ENCODE results near the gene INHBE. TPM values are rescaled to one million over a fixed set of nuclear protein-coding genes. Genes with fewer than 3 reads are reported as not detected.
"Not testable (repeated sequence)": the region's sequence is repeated elsewhere in the genome, so short reads cannot be mapped to it uniquely, and the experiment has no call there.

Gene INHBE
- total RNA-seq, 4 donors from 2014 or later: not detected

- no peaks in the 10 kb centered on the region for H3K36me3 ChIP-seq
- WGBS: 88% methylated on average over 8 of the region's 8 CpGs
- H3K27me3 ChIP-seq: no peaks in the 10 kb centered on the region
- intact Hi-C loops (cut with DNase I): no loop called here
- H3K9me3 ChIP-seq: no peaks in the 10 kb centered on the region
- TF ChIP-seq CTCF (IDR thresholded peaks at IDR 0.05): no peak
- no peak for TF ChIP-seq POLR2AphosphoS5 (IDR thresholded peaks at IDR 0.05)
- no peak for TF ChIP-seq POLR2A (IDR thresholded peaks at IDR 0.05; ENCODE audit: low read depth)
- TF ChIP-seq EP300 (IDR thresholded peaks at IDR 0.05): no peak
- peaks cover 3 to 16% (median 14%) of the 10 kb centered on the region in 4 donors for H3K4me1 ChIP-seq
- no peak for DNase-seq (ENCODE audit: extremely low spot score)
- H3K4me3 ChIP-seq: no peak overlapping the region
- H3K27ac ChIP-seq (replicated peaks in 1 of 4): no peak overlapping the region
Measured at GRCh38 chr12:57416039-57416996, 38.8 kb upstream of the INHBE start.

- DNase-seq (ENCODE audit: extremely low spot score): no peak
- Histone ChIP-seq H3K4me3 (no peak overlapping the region), H3K27ac (replicated peaks in 1 of 4) (no peak overlapping the region), H3K36me3 (peaks cover 0 to 10% (median 7%) of the 10 kb centered on the region in 4 donors), H3K4me1 (peaks cover 3 to 16% (median 13%) of the 10 kb centered on the region in 4 donors), H3K9me3 (no peaks in the 10 kb centered on the region), H3K27me3 (no peaks in the 10 kb centered on the region)
- intact Hi-C loops (cut with DNase I): no loop called here
- no peak for TF ChIP-seq POLR2AphosphoS5 (IDR thresholded peaks at IDR 0.05)
- 89% methylated on average over 9 of the region's 9 CpGs for WGBS
Measured at GRCh38 chr12:57418255-57418654, 36.9 kb upstream of the INHBE start.

- intact Hi-C loops (cut with DNase I): no loop called here
- TF ChIP-seq POLR2AphosphoS5 (IDR thresholded peaks at IDR 0.05) (no peak), CTCF (IDR thresholded peaks at IDR 0.05) (no peak), EP300 (IDR thresholded peaks at IDR 0.05) (no peak), POLR2A (IDR thresholded peaks at IDR 0.05; ENCODE audit: low read depth) (no peak)
- Histone ChIP-seq H3K27me3 (no peaks in the 10 kb centered on the region), H3K4me3 (no peak overlapping the region), H3K36me3 (peaks cover 0 to 13% (median 7%) of the 10 kb centered on the region in 4 donors), H3K27ac (replicated peaks in 1 of 4) (no peak overlapping the region), H3K4me1 (peaks cover 3 to 16% (median 13%) of the 10 kb centered on the region in 4 donors), H3K9me3 (no peaks in the 10 kb centered on the region)
- 100% methylated on average over 2 of the region's 2 CpGs for WGBS
- DNase-seq (ENCODE audit: extremely low spot score): no peak
Measured at GRCh38 chr12:57419495-57419894, 35.6 kb upstream of the INHBE start.

GRCh38 chr12:57420482-57420881 lies 34.6 kb upstream of the INHBE start:
- H3K27ac ChIP-seq (replicated peaks in 1 of 4): no peak overlapping the region
- DNase-seq (ENCODE audit: extremely low spot score): no peak
- H3K4me1 ChIP-seq: peaks cover 3 to 13% (median 12%) of the 10 kb centered on the region in 4 donors

GRCh38 chr12:57426948-57427347 lies 28.2 kb upstream of the INHBE start:
- Histone ChIP-seq H3K4me1 (peaks cover 12 to 26% (median 17%) of the 10 kb centered on the region in 4 donors), H3K36me3 (peaks cover 0 to 17% (median 11%) of the 10 kb centered on the region in 4 donors)
- WGBS: 96% methylated on average over 10 of the region's 10 CpGs
- H3K27ac ChIP-seq (replicated peaks in 1 of 4); intact Hi-C loops (cut with DNase I); H3K4me3 ChIP-seq; DNase-seq (ENCODE audit: extremely low spot score); H3K9me3 ChIP-seq; H3K27me3 ChIP-seq: not testable (repeated sequence)

More at GRCh38 chr12:57420482-57420881, 34.6 kb upstream of the INHBE start:
- intact Hi-C loops (cut with DNase I): no loop called here
- H3K36me3 ChIP-seq: peaks cover 0 to 16% (median 9%) of the 10 kb centered on the region in 4 donors
- WGBS: 94% methylated on average over 5 of the region's 5 CpGs
- H3K4me3 ChIP-seq: no peak overlapping the region
- H3K9me3 ChIP-seq: no peaks in the 10 kb centered on the region
- H3K27me3 ChIP-seq: no peaks in the 10 kb centered on the region
- no peak for TF ChIP-seq EP300 (IDR thresholded peaks at IDR 0.05)

GRCh38 chr12:57428965-57429364 lies 26.1 kb upstream of the INHBE start:
- no peak for TF ChIP-seq POLR2A (IDR thresholded peaks at IDR 0.05; ENCODE audit: low read depth)
- no peak for TF ChIP-seq EP300 (IDR thresholded peaks at IDR 0.05)
- TF ChIP-seq POLR2AphosphoS5 (IDR thresholded peaks at IDR 0.05): no peak
- no peak for TF ChIP-seq CTCF (IDR thresholded peaks at IDR 0.05)
- intact Hi-C loops (cut with DNase I): no loop called here
- H3K36me3 ChIP-seq: peaks cover 0 to 9% (median 2%) of the 10 kb centered on the region in 4 donors
- no peaks in the 10 kb centered on the region for H3K27me3 ChIP-seq
- peak overlapping the region; percentile 90 to 98 (median 98) for H3K27ac ChIP-seq (replicated peaks in 1 of 4)
- 81% methylated on average over 6 of the region's 6 CpGs for WGBS
- no peaks in the 10 kb centered on the region for H3K9me3 ChIP-seq
- no peak overlapping the region for H3K4me3 ChIP-seq
- H3K4me1 ChIP-seq: peaks cover 12 to 26% (median 17%) of the 10 kb centered on the region in 4 donors
- no peak for DNase-seq (ENCODE audit: extremely low spot score)

Measured in esophagus muscularis mucosa (tissue), 4 donors.